H9 (cell line): ENCODE data around the gene PAAF1. TPM values are rescaled to one million over a fixed set of nuclear protein-coding genes. Genes with fewer than 3 reads are reported as not detected.

Source experiments
- DNase-seq: peaks from one replicate; pipeline ENCODE4 v3.0.0-alpha.2; 2017
- H2AFZ ChIP-seq: one replicate; pipeline ENCODE4 v1.6.1; 2013; ENCODE audit warnings: mild to moderate bottlenecking, low read length, control low read depth, moderate library complexity
- H2AK5ac ChIP-seq: 2 replicates; pipeline ENCODE4 v1.6.1; 2013; ENCODE audit warnings: low read length, control low read depth, mixed read lengths; ENCODE audit not compliant: insufficient read length
- H2BK120ac ChIP-seq: one replicate; pipeline ENCODE4 v1.6.1; 2013; ENCODE audit warnings: low read depth, mild to moderate bottlenecking, low read length, control low read depth, inconsistent platforms; ENCODE audit not compliant: poor library complexity, severe bottlenecking
- H2BK12ac ChIP-seq: 2 replicates; pipeline ENCODE4 v1.6.1; 2013; ENCODE audit warnings: low read length, control low read depth, mixed read lengths, low read depth; ENCODE audit not compliant: insufficient read length
- H2BK15ac ChIP-seq: 2 replicates; pipeline ENCODE4 v1.6.1; 2013; ENCODE audit warnings: low read depth, low read length, control low read depth
- H2BK20ac ChIP-seq: one replicate; pipeline ENCODE4 v1.6.1; 2013; ENCODE audit warnings: low read depth, mild to moderate bottlenecking, low read length, control low read depth, inconsistent platforms; ENCODE audit not compliant: poor library complexity, severe bottlenecking
- H2BK5ac ChIP-seq: 2 replicates; pipeline ENCODE4 v1.6.1; 2013; ENCODE audit warnings: low read length, control low read depth, mixed read lengths; ENCODE audit not compliant: insufficient read length
- H3K14ac ChIP-seq: 2 replicates; pipeline ENCODE4 v1.6.1; 2013; ENCODE audit warnings: low read length, control low read depth; ENCODE audit not compliant: insufficient read depth
- H3K18ac ChIP-seq: 2 replicates; pipeline ENCODE4 v1.6.1; 2013; ENCODE audit warnings: low read depth, mild to moderate bottlenecking, mixed read lengths, low read length, control low read depth; ENCODE audit not compliant: insufficient read length
- H3K23ac ChIP-seq: 2 replicates; pipeline ENCODE4 v1.6.1; 2013; ENCODE audit warnings: low read length, control low read depth, mixed read lengths, low read depth; ENCODE audit not compliant: insufficient read length
- H3K23me2 ChIP-seq: 2 replicates; pipeline ENCODE4 v1.6.1; 2013; ENCODE audit warnings: low read depth, mild to moderate bottlenecking, mixed read lengths, low read length, control low read depth; ENCODE audit not compliant: insufficient read length, poor library complexity, severe bottlenecking
- H3K27ac ChIP-seq: 2 replicates; pipeline ENCODE4 v1.5.1; 2013; ENCODE audit warnings: low read length, control low read depth, mixed read lengths, low read depth; ENCODE audit not compliant: insufficient read length
- H3K27me3 ChIP-seq: 2 replicates; pipeline ENCODE4 v1.6.1; 2013; ENCODE audit warnings: low read length, control low read depth, inconsistent platforms; ENCODE audit not compliant: insufficient read depth
- H3K4ac ChIP-seq: 2 replicates; pipeline ENCODE4 v1.6.1; 2013; ENCODE audit warnings: low read depth, mild to moderate bottlenecking, control low read depth, inconsistent platforms, low read length, moderate library complexity
- H3K4me1 ChIP-seq: 2 replicates; pipeline ENCODE4 v1.6.1; 2013; ENCODE audit warnings: low read length, control low read depth, inconsistent platforms; ENCODE audit not compliant: insufficient read depth
- H3K4me2 ChIP-seq: 2 replicates; pipeline ENCODE4 v1.6.1; 2013; ENCODE audit warnings: low read length, control low read depth, mixed read lengths; ENCODE audit not compliant: insufficient read length, insufficient read depth
- H3K56ac ChIP-seq: 2 replicates; pipeline ENCODE4 v1.6.1; 2013; ENCODE audit warnings: low read depth, mild to moderate bottlenecking, mixed read lengths, low read length, control low read depth; ENCODE audit not compliant: insufficient read length
- H3K79me1 ChIP-seq: 2 replicates; pipeline ENCODE4 v1.6.1; 2013; ENCODE audit warnings: low read depth, mild to moderate bottlenecking, moderate library complexity, low read length, control low read depth, inconsistent platforms; ENCODE audit not compliant: insufficient read depth, poor library complexity, severe bottlenecking
- H3K79me2 ChIP-seq: 2 replicates; pipeline ENCODE4 v1.6.1; 2013; ENCODE audit warnings: low read length, control low read depth, inconsistent platforms; ENCODE audit not compliant: insufficient read depth
- H3K9ac ChIP-seq: 2 replicates; pipeline ENCODE4 v1.6.1; 2013; ENCODE audit warnings: low read length, control low read depth, mixed read lengths; ENCODE audit not compliant: insufficient read length; ENCODE audit errors: extremely low read depth
- H3K9me3 ChIP-seq: one replicate; pipeline ENCODE4 v1.6.1; 2013; ENCODE audit warnings: low read depth, low read length, inconsistent platforms; ENCODE audit not compliant: control insufficient read depth
- H3T11ph ChIP-seq: one replicate; pipeline ENCODE4 v1.6.1; 2013; ENCODE audit warnings: mild to moderate bottlenecking, low read length, control low read depth, inconsistent platforms
- H4K20me1 ChIP-seq: one replicate; pipeline ENCODE4 v1.6.1; 2013; ENCODE audit not compliant: control insufficient read depth, insufficient read length, insufficient read depth
- H4K5ac ChIP-seq: 2 replicates; pipeline ENCODE4 v1.6.1; 2013; ENCODE audit warnings: low read depth, mild to moderate bottlenecking, mixed read lengths, low read length, control low read depth; ENCODE audit not compliant: insufficient read length
- H4K8ac ChIP-seq: replicated peaks from 2 replicates; pipeline ENCODE4 v1.6.1; 2013; ENCODE audit warnings: low read length, control low read depth, mixed read lengths, low read depth; ENCODE audit not compliant: insufficient read length
- H4K91ac ChIP-seq: 2 replicates; pipeline ENCODE4 v1.6.1; 2013; ENCODE audit warnings: low read depth, mild to moderate bottlenecking, moderate library complexity, mixed read lengths, low read length, control low read depth; ENCODE audit not compliant: insufficient read length
- H3K27ac Mint-ChIP-seq, 3 experiments: 2 replicates in 2 of 3; 3 replicates in 1 of 3; pipeline ENCODE4 v1.8.0; 2020 to 2021; ENCODE audit warnings: mixed read lengths in 3 of 3, mild to moderate bottlenecking in 1 of 3, moderate library complexity in 1 of 3
- H3K27me3 Mint-ChIP-seq: 2 replicates; pipeline ENCODE4 v1.8.0; 2021; ENCODE audit warnings: low read depth, mild to moderate bottlenecking, moderate library complexity, mixed read lengths
- H3K36me3 Mint-ChIP-seq, 3 experiments: 2 replicates in 2 of 3; 3 replicates in 1 of 3; pipeline ENCODE4 v1.8.0; 2020 to 2021; ENCODE audit warnings: low read depth in 3 of 3, mixed read lengths in 3 of 3; ENCODE audit not compliant: insufficient read depth in 1 of 3
- H3K4me1 Mint-ChIP-seq, 2 experiments: 2 replicates each; pipeline ENCODE4 v1.8.0; 2020; ENCODE audit warnings: mixed read lengths in 2 of 2
- H3K4me3 Mint-ChIP-seq, 2 experiments: 2 replicates in 1 of 2; 3 replicates in 1 of 2; pipeline ENCODE4 v1.8.0; 2020 to 2021; ENCODE audit warnings: mild to moderate bottlenecking in 2 of 2, mixed read lengths in 2 of 2, moderate library complexity in 1 of 2
- H3K9me3 Mint-ChIP-seq, 2 experiments: 2 replicates in 1 of 2; 3 replicates in 1 of 2; pipeline ENCODE4 v1.8.0; 2020; ENCODE audit warnings: mild to moderate bottlenecking in 2 of 2, mixed read lengths in 2 of 2, moderate library complexity in 1 of 2
- WGBS: extraction: QIAGEN DNeasy Blood & Tissue Kit; methylation state at CpG from one replicate; pipeline ENCODE4 v1.1.7; 2013; ENCODE audit warnings: missing lambda C conversion rate, low lambda C conversion rate, mixed read lengths; ENCODE audit not compliant: insufficient read length; ENCODE audit errors: extremely low coverage; 5-methylcytosine and 5-hydroxymethylcytosine counted together
- total RNA-seq: library from RNA; stranded (reverse); gene quantifications from 2 replicates; pipeline ENCODE4 v1.2.1, GENCODE V29; 2021
- TF ChIP-seq, protein P1 (sequence below): fragments of 200-600 bp; sonication (generic); conservative IDR thresholded peaks from 3 replicates; pipeline ENCODE4 v1.8.0; 2021; ENCODE audit warnings: antibody characterized with exemption, mild to moderate bottlenecking

PAAF1 gene
- total RNA-seq, 1 experiment from 2014 or later, result 24.3 TPM

DNA sequence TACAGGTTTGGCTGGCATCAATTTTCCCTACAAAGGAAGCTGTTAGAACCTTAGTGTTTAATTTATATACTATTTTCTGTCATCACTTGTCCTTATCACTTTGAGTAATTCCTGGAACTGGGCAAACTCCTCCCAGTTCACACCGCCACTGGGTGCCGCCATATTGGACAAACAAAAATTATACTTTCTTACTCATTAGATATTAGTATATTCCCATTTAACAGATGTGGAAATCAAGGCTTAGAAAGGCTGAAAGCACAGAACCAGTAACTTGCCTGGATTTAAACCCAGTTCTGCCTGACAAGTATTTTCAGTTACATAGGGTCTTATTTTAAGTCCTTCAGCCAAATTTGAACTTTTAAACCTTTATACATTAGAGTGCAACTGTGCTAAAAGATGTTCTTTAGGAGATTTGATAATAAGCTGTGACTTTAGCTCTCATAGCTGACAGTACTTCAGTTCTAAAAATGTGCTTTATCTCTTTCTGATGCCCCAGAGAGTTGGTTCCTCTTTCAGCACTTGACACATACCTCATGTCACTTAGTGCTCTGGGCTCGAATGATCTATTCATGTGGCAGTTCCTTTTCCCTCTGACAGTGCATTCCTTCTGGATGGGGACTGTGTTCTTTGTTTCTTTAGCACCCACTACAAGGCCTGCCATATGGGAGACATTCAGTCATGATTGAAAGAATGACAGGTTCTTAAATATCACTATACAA, 25.6 kb upstream of the PAAF1 start:
- no peaks in the 10 kb centered on the region for H3K79me2 ChIP-seq
- H4K8ac ChIP-seq, result no peak overlapping the region
- no peaks in the 10 kb centered on the region for H3K27me3 ChIP-seq
- no CpG with 5 or more reads among the region's 3 CpGs for WGBS
- no peak overlapping the region for H3K23ac ChIP-seq
- no peak overlapping the region for H3K27ac ChIP-seq
- no peak overlapping the region for H3T11ph ChIP-seq
- no peak for DNase-seq
- Mint-ChIP-seq H3K4me3 (no peak overlapping the region), H3K4me1 (peaks cover 2 to 5% of the 10 kb centered on the region in 2 experiments), H3K9me3 (no peaks in the 10 kb centered on the region), H3K36me3 (peaks cover 0 to 11% (median 0%) of the 10 kb centered on the region in 3 experiments; a peak in 4 of 7 replicates), H3K27ac (no peak overlapping the region), H3K27me3 (no peaks in the 10 kb centered on the region)
- H3K9ac ChIP-seq, result no peak overlapping the region
- no peak overlapping the region for H4K91ac ChIP-seq
- no peaks in the 10 kb centered on the region for H3K79me1 ChIP-seq
- no peak overlapping the region for H2BK120ac ChIP-seq
- no peak overlapping the region for H3K4me2 ChIP-seq
- H4K5ac ChIP-seq, result no peak overlapping the region
- H3K4me1 ChIP-seq, result 0 out of 2 replicates have a peak, but pooled peaks cover under 1% of the 10 kb centered on the region
- H2BK12ac ChIP-seq, result no peak overlapping the region
- H2AFZ ChIP-seq, result no peak overlapping the region
- H3K4ac ChIP-seq, result no peak overlapping the region
- no peaks in the 10 kb centered on the region for H4K20me1 ChIP-seq
- H2BK5ac ChIP-seq, result no peak overlapping the region
- no peak overlapping the region for H3K56ac ChIP-seq
- no peak overlapping the region for H3K18ac ChIP-seq
- no peak overlapping the region for H2BK20ac ChIP-seq
- no peaks in the 10 kb centered on the region for H3K9me3 ChIP-seq
- H3K14ac ChIP-seq, result no peak overlapping the region
- H2AK5ac ChIP-seq, result no peak overlapping the region
- no peaks in the 10 kb centered on the region for H3K23me2 ChIP-seq
- no peak overlapping the region for H2BK15ac ChIP-seq
- TF ChIP-seq, protein P1, sequence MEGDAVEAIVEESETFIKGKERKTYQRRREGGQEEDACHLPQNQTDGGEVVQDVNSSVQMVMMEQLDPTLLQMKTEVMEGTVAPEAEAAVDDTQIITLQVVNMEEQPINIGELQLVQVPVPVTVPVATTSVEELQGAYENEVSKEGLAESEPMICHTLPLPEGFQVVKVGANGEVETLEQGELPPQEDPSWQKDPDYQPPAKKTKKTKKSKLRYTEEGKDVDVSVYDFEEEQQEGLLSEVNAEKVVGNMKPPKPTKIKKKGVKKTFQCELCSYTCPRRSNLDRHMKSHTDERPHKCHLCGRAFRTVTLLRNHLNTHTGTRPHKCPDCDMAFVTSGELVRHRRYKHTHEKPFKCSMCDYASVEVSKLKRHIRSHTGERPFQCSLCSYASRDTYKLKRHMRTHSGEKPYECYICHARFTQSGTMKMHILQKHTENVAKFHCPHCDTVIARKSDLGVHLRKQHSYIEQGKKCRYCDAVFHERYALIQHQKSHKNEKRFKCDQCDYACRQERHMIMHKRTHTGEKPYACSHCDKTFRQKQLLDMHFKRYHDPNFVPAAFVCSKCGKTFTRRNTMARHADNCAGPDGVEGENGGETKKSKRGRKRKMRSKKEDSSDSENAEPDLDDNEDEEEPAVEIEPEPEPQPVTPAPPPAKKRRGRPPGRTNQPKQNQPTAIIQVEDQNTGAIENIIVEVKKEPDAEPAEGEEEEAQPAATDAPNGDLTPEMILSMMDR, result no peak
